ENCODE data around the gene ADAMTS19.
"Not testable (repeated sequence)": the region's sequence is repeated elsewhere in the genome, so short reads cannot be mapped to it uniquely, and the experiment has no call there.

DNA sequence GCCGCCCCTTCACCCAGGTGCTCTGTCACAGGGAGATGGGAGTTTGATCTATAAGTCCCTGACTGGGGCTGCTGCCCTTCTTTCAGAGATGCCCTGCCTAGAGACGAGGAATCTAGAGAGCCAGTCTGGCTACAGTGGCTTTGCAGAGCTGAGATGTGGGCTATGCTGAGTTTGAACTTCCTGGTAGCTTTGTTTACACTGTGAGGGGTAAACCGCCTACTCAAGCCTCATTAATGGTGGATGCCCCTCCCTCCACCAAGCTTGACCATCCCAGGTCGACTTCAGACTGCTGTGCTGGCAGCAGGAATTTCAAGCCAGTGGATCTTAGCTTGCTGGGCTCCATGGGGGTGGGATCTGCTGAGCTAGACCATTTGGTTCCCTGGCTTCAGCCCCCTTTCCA, 124.4 kb downstream of the ADAMTS19 start:
- TF ChIP-seq CTCF (IDR thresholded peaks at IDR 0.05; ENCODE audit: low read depth, low read length, poor library complexity, severe bottlenecking); EZH2phosphoT487 (IDR thresholded peaks at IDR 0.05; ENCODE audit: borderline replicate concordance, low read length): not testable (repeated sequence)
